C4-2B (cell line): Measurements from ENCODE around the gene CDC42BPA.
A peak's percentile ranks its signal among the peaks of the same experiment; 100 is the strongest.

Experiments used
- H3K27ac ChIP-seq: fragments of 450-650 bp; 2 replicates; pipeline ENCODE4 v1.5.1; 2017
- CTCF ChIP-seq: fragments of 450-650 bp; conservative IDR thresholded peaks from 2 replicates; pipeline ENCODE4 v1.5.1; 2017; ENCODE audit warnings: mild to moderate bottlenecking
- ZFX ChIP-seq: fragments of 450-650 bp; IDR thresholded peaks from 2 replicates; pipeline ENCODE4 v1.6.1; 2017

CDC42BPA gene

GRCh38 chr1:227357171-227357926, 39.1 kb upstream of the CDC42BPA start:
- peak overlapping the region; percentile 67 for H3K27ac ChIP-seq

DNA sequence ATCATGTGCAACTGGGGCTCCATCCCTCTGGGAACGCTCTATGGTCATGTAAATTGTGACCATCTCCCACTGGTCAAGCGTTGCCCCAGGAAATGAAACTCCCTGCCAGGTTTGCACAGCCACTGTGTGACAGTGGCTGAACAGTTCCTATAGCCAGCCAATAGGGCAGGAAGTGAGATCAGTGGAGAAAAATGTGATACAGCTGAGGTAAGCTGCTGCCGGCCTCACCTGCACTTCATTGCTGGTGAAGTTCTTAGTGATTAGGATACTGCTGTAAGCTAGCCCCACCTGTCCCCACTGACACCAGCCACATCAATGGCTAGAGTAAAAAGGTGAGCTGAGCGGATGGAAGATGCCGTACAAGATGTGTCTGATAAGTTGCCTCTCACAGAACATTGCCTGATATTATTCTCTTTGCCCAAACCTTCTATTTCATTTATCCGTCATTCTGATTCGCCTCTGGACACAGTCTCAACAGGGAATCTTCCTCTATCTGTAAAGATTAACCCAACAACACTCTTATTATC, 38.4 kb upstream of the CDC42BPA start:
- TF ChIP-seq CTCF: no peak
- TF ChIP-seq ZFX: no peak

More at GRCh38 chr1:227357171-227357926, 39.1 kb upstream of the CDC42BPA start:
- no peak for TF ChIP-seq CTCF

DNA sequence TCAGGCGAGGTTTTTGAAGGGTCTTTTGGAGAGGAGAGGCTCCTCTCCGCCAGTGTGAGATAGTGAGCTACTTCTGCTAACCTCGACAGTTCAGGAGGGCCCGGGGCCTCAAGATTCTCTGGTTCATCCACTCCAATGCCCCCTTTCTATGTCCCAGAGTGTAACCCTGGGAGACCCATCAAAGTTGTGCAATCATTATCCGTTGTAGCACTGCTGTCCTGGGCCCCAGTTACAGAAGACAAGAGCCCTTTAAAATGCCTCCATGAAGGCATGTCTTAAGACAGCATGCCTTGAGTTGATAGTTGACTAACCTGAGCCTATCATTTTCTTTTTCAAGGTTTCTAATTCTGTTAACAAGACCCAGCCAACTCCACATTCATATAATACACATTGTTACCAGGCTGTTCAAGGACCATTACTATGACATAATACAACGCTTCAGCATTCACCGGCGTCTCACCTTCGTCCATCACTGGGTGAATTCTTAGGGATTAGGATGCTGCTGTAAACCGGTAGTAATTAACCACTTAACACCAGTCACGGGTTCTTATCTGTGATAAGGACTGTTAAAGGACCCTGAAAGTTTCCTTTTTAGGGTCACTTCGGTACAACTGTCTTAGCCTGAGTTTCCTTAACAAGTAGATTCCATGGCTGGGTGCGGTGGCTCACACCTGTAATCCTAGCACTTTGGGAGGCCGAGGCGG, 37.4 kb upstream of the CDC42BPA start:
- TF ChIP-seq CTCF: no peak
- TF ChIP-seq ZFX: no peak
- peak overlapping the region; percentile 67; the same call in 1 of the 2 replicates for H3K27ac ChIP-seq

More for the DNA sequence above, 38.4 kb upstream of the CDC42BPA start:
- H3K27ac ChIP-seq: peak overlapping the region; percentile 67

GRCh38 chr1:227353186-227353585, 34.9 kb upstream of the CDC42BPA start:
- TF ChIP-seq ZFX: no peak
- no peak overlapping the region for H3K27ac ChIP-seq

DNA sequence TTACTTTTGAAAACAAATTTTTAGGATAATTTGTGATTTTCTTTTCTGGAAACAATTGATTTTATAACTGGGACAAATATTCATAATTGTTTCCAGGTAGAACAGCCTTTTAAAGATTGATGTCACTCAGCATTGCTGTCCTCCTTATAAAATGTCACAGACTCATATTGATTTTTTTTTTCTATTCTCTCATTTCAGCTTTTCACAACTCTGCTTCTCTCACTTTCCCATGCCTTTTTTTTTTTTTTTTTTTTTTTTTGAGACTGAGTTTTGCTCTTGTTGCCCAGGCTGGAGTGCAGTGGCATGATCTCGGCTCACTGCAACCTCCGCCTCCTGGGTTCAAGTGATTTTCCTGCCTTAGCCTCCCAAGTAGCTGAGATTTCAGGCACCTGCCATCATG, 33.9 kb upstream of the CDC42BPA start:
- peak overlapping the region; percentile 46 for H3K27ac ChIP-seq

- H3K27ac ChIP-seq: no peak overlapping the region
- TF ChIP-seq ZFX (no peak), CTCF (no peak)
These were observed 33.2 kb upstream of the CDC42BPA start for GRCh38 chr1:227351443-227351842.

GRCh38 chr1:227349967-227350366, 31.7 kb upstream of the CDC42BPA start:
- peak overlapping the region; percentile 35 for H3K27ac ChIP-seq
- no peak for TF ChIP-seq ZFX
- no peak for TF ChIP-seq CTCF

DNA sequence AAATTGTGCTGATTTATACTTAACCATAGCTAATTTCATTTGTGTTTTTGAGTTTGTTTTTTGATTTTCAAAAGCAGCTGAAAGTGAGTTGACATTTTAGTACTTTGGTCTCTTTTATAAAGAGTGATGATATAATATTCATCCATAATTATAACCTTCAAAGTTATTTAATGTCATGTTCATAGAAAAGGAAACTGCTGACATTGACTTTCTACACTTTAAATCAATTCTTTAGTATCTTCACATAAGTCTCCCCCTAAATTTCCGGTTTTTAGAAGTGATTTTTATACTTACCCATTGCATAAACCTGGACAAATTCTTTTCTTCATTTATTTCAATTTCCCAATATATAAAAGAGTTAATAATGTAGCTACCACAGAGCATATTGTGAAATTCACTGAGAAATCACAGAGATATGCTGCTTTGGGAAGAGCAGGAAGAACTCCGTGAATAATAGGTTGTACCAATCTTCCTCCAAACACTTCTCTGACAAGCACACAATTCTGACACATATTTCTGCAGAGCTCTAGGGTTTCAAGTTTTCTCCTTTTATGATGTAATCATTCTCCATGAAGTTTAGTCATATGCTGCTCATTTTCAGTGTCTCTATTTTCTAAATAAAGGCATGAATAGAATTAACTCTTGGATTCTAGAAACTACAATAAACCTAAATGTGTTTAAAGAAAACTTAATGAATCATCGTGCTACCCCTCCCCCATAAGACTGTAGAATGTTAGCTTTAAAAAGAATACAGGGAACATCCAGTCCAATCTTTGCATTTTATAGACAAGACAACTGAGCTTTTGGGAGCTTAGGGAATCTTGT, 25.6 kb upstream of the CDC42BPA start:
- H3K27ac ChIP-seq: no peak overlapping the region
- TF ChIP-seq CTCF: no peak
- no peak for TF ChIP-seq ZFX
